Fibroblast of skin of abdomen (primary cell): ENCODE data around the gene RIMBP3B.
"Not testable (repeated sequence)": the region's sequence is repeated elsewhere in the genome, so short reads cannot be mapped to it uniquely, and the experiment has no call there.

Experiments used
- DNase-seq: peaks from one replicate; pipeline ENCODE4 v3.0.0-alpha.2; 2013

The RIMBP3B gene

DNA sequence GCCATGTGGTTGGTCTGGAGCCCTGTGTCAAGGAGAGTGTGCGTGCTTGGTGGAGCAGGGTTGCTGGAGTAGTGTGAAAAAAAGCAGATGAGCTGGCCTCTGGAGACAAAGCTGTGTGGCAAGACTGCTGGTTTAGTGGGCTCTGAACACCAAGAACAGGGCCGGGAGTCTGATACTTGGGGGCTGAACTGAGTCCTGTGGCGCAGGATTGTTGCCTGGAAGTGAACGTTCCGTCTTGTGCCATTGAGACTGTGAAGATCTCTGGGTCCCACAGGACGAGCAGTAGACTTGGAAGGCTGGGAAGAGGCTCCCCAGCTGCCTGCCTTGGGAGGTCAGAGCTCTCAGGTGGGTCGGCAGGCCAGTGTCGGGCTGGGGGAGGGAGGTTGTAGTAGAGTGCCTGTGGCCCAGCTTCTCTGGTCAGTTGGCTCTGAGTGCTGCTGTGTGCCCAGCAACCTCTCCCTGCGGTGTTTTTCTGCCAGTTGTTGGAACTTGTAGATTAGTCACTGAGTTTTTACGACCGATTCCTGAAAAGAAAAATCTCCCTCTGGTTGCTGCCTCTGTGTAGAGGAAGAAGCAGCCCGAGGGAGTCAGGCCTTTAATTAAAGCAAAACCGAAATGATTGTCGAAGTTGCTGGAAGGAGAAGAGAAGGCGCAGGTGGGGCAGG, 35.6 kb downstream of the RIMBP3B start:
- DNase-seq: not testable (repeated sequence)

DNA sequence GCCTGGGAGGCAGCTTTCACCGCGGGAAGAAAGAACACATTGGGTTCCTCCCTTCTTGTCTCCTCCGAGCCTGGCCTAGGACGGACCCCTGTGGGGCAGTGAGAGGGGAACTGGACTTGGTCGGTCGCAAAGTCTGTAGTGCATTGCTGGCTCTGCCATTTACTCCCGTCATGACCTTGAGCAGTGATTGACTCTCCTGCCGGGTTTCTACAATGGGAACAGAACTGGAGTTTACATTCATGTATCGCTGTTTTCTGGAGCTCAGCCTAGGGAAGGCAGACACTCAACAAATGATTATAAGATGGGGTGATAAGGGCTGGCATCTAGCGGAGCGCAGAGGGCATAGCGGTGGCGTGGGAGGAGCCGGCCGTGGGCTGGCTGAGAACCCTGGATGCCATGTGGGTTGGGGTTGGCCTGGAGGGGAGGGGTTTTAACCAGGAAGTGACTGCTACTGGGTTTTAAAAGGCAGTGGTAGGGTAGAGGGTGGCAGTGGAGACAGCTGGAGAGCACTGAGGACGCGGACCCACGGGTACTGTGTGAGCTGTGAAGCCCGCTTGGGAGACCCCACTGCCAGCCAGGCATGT, 36.7 kb downstream of the RIMBP3B start:
- DNase-seq: not testable (repeated sequence)

DNA sequence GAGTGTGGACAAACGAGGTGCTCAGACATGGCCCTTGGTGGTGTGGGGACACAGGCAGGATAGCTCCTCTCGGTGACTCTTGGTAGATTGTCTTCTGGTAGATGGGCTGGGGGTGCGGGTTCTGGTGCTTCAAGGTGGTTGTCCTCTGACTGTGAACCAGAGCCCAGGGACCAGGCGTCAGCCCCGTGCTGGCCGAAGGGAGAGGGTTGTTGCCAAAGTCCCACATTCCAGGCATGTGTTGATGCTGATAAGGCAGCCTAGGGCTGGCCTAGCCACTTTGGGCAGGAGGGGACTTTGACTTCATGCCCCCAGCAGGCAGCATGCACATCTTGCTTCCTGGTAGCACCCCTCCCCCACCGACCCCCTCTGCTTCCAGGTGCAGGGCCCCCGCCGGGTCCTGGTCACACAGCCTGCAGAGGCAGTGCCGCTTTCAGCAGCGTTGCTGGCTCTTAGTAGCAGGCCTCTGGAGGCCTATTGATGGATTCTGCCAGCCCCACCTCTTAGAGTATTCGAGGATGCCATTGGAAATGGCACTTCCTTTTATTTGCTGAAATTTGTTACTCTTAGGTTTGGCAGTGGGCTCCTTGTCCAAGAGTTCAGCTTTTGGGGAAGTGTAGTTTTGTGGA, 40.6 kb downstream of the RIMBP3B start:
- not testable (repeated sequence) for DNase-seq

DNA sequence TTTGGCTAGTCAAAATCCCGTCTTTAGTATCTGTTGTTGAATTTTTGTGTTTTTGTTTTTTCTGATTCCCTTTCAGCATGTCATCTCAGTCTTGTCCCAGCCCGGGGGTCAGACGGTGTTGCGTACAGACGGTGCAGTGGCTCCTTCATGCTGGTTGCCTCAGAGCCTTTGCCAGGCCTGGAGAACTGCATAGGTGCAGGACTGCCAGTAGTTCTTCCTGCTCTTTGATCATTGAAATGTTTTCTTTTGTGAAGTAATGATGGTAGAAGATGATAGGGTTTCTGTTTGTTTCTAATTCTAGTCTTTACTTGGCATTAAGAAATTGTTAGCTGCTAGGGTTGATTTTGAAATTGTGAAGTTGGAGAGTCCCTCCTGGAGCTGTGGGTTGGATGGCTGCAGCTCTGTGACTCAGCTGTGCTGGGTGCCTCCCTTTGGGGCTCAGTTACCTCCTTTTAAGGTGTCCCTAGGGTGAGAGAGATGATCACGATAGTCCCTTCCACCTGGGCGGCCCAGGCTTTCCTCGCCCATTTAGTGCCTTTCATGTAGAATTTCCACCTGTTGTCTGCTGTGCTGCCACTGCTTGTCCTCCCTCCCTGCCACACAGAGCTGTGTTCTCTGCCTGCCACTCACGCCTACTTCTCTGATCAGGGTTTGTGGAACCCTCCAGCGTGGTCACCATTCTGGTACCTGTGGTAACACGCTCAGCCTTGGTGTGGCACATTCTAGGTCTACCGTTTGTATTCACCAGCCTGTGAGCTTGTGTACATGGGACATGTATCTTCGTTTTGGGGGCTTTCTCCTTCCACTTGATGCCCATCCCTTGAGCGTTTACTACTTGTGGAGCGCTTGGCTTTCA, 51.1 kb downstream of the RIMBP3B start:
- not testable (repeated sequence) for DNase-seq

DNA sequence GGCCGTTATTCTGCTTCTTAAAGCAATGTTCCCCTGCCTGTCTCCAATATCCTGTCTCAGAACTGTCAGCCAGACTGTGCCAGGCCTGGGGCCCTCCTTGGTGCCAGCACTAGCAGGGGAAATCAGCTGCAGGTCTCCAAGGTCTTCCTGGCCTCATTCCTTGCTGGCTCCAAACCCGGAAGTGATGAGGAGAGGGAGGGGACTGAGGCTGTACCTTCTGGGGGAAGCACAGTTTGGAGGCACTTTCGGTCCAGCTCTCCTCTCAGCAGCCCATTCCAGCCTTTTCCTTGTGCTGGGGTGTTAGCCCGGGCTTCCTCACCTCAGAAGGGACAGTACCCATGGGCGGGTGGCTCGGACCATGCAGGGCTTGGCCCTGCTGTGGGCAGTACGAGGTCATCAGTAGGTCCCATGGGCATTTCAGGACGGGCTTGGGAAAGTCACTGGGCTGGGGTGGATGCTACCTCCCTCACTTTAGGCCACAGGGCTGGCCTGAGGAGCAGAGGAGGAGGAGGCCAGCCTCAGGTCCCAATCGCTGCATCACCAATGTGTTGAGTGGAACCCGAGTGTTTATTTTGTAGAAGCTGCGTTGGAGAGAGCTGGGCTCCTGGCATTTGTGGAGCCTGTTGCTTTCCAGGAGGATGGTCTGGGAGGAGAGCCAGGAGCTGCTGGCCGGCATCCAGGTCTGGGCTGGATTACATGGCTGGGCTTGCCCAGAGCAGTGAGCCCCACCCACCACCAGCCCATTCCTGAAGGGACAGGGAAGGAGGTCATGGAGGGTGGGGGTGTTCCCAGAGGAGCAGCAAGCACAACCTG, 52.7 kb downstream of the RIMBP3B start:
- DNase-seq: not testable (repeated sequence)

DNA sequence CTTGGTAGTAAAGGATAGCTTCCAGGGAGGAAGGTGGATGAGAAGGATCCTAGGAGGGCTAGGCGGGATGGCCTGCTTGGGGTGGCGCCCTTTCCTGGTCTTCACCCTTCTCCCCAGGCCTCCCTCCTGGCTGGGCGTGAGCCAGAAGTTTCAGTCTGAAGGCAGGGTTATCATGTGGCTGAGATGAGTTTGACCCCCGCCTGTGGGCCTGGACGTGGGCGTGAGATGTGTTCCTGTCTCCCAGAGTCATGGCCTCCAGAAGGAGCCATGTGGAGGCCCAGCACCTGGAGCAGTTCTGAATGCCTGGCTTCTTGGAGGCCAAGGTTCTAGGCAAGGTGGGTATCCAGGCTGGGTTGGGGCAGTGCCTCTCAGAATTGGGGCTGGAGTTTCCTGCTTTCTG, 54.5 kb downstream of the RIMBP3B start:
- DNase-seq: not testable (repeated sequence)
